ENCODE data around the gene ARHGEF33.
A peak's percentile ranks its signal among the peaks of the same experiment; 100 is the strongest.

Gene ARHGEF33

DNA sequence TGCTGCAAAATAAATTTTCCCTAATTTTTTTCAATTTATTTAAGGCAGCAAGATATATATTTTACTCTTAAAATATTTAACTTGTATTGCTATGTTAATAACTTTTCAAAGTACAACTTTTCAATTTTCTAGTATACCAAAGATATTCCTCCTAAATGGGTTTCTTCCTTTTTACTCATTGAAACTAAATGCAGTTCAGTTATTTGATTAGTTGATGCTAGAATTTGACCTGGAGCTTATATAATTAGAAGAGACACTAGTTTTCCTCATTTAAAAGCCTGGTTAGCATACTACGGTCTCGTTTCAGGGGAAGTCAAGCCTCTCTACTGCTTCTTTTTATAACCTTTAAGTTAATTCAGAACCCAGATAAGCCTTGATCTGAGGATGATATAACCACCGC, at the start of gene ARHGEF33:
Gene ARHGEF33, plus strand, starts transcription at position 301 of the 400 bp plus-strand sequence. CDS start 29,573 bp downstream, outside the sequence.
- Histone ChIP-seq H3K4me1 (ENCODE audit: control insufficient read depth in 1 of 2, insufficient read depth in 2 of 2, low read length in 2 of 2) (no peaks in the 10 kb centered on the region), H3K9me3 (ENCODE audit: control insufficient read depth in 1 of 2, low read length in 2 of 2) (no peaks in the 10 kb centered on the region), H3K36me3 (ENCODE audit: control insufficient read depth in 1 of 2, insufficient read depth in 2 of 2, low read length in 2 of 2) (no peaks in the 10 kb centered on the region), H3K9ac (ENCODE audit: low read depth in 1 of 2, low read length in 2 of 2) (no peak within 1 kb of the TSS), H3K4me3 (ENCODE audit: low read depth in 1 of 2, low read length in 2 of 2) (no peak within 1 kb of the TSS), H3K27ac (ENCODE audit: low read depth, low read length) (no peak within 1 kb of the TSS), H3K27me3 (ENCODE audit: control insufficient read depth in 1 of 2, insufficient read depth in 2 of 2, low read length in 2 of 2) (no peaks in the 10 kb centered on the region)

DNA sequence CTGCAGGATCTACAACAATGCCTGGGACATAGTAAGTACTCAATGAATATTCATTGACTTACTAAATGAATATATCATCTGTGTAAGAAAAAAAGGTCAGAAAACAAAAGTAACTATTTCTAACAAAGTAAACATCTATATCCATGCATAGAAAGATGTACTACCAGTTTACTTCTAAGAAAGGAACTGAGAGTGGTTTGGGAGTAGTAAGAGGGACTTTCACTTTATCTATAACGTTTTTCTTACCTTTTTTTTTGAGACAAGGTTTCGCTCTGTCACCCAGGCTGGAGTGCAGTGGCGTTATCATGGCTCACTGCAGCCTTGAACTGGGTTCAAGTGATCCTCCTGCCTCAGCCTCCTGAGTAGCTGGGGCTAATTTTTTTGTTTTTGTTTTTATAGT, 39.6 kb upstream of the ARHGEF33 start:
- Histone ChIP-seq H3K27ac (ENCODE audit: low read depth, low read length) (no peak overlapping the region), H3K4me3 (ENCODE audit: low read depth in 1 of 2, low read length in 2 of 2) (no peak overlapping the region), H3K4me1 (ENCODE audit: control insufficient read depth in 1 of 2, insufficient read depth in 2 of 2, low read length in 2 of 2) (no peaks in the 10 kb centered on the region), H3K36me3 (ENCODE audit: control insufficient read depth in 1 of 2, insufficient read depth in 2 of 2, low read length in 2 of 2) (peaks cover 2 to 15% of the 10 kb centered on the region in 2 donors), H3K9me3 (ENCODE audit: control insufficient read depth in 1 of 2, low read length in 2 of 2) (no peaks in the 10 kb centered on the region), H3K9ac (ENCODE audit: low read depth in 1 of 2, low read length in 2 of 2) (no peak overlapping the region), H3K27me3 (ENCODE audit: control insufficient read depth in 1 of 2, insufficient read depth in 2 of 2, low read length in 2 of 2) (no peaks in the 10 kb centered on the region)

DNA sequence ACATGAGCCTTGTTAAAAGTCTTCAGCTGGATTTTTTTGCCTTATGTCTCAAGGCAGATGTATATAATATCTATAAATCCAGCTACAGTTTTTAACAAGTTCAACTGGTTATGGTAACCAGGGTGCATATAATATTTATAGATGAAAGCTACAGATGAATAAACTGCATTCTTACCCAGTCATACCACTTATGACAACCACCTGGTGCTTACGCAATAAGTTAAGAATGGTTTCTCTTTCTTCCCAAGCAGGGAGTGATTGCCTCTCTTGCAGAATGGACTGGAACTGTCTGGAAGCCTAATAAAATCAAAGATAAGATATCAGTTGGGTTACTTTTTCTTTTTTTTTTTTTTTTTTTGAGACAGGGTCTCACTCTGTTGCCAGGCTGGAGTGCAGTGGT, 33.5 kb upstream of the ARHGEF33 start:
- Histone ChIP-seq H3K9ac (ENCODE audit: low read depth in 1 of 2, low read length in 2 of 2) (no peak overlapping the region), H3K9me3 (ENCODE audit: control insufficient read depth in 1 of 2, low read length in 2 of 2) (no peaks in the 10 kb centered on the region), H3K4me3 (ENCODE audit: low read depth in 1 of 2, low read length in 2 of 2) (no peak overlapping the region), H3K4me1 (ENCODE audit: control insufficient read depth in 1 of 2, insufficient read depth in 2 of 2, low read length in 2 of 2) (no peaks in the 10 kb centered on the region), H3K27me3 (ENCODE audit: control insufficient read depth in 1 of 2, insufficient read depth in 2 of 2, low read length in 2 of 2) (no peaks in the 10 kb centered on the region), H3K27ac (ENCODE audit: low read depth, low read length) (no peak overlapping the region), H3K36me3 (ENCODE audit: control insufficient read depth in 1 of 2, insufficient read depth in 2 of 2, low read length in 2 of 2) (peaks cover 16 to 35% of the 10 kb centered on the region in 2 donors)

DNA sequence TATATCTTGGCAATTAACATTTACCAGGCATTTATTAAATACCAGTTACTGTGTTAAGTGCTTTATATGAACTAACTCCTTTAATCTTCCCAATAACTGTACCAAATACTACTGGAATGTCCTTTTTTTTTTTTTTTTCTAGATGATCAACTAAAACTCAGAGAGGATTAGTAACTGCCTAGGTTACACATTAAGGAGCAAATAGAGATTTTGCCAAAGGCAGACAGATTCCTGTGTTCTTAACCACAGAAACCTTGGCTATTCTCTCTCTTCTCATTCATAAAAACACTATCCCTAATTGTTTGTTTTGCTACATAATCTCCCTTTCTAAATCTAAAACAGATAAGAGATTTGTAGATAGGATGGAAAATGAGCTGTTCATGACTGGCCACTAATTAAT, 27.2 kb upstream of the ARHGEF33 start:
- Histone ChIP-seq H3K9ac (ENCODE audit: low read depth in 1 of 2, low read length in 2 of 2) (no peak overlapping the region), H3K9me3 (ENCODE audit: control insufficient read depth in 1 of 2, low read length in 2 of 2) (no peaks in the 10 kb centered on the region), H3K27me3 (ENCODE audit: control insufficient read depth in 1 of 2, insufficient read depth in 2 of 2, low read length in 2 of 2) (no peaks in the 10 kb centered on the region), H3K36me3 (ENCODE audit: control insufficient read depth in 1 of 2, insufficient read depth in 2 of 2, low read length in 2 of 2) (peaks cover 16 to 29% of the 10 kb centered on the region in 2 donors), H3K27ac (ENCODE audit: low read depth, low read length) (no peak overlapping the region), H3K4me3 (ENCODE audit: low read depth in 1 of 2, low read length in 2 of 2) (no peak overlapping the region), H3K4me1 (ENCODE audit: control insufficient read depth in 1 of 2, insufficient read depth in 2 of 2, low read length in 2 of 2) (no peaks in the 10 kb centered on the region)

DNA sequence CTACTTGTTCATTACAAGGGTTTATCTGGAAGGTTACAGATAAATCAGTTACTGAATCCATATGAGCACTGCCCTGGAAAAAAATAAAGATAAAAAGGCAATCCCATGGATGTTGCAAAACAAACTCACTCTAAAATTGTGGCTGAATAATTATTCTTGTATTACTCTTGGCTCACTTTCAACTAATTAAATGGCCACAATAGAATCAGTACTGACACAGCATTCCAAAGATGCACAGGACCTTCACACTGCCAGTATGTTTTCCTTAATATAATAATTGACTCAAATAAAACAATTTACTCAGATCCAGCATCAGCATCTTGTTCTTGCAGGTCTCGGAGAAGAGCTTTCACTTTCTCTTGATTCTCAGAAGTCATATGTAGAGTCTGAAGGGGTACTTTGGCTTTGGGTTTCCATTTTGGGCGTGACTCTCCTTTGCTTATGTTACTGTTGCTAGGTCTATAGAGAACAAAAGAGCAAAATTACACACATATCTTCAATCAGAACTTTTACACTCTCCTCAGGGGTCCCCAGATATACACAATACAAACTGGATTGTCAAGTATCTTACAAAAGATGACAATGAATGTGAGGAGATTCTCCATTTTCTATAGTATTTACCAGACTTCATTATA, 26.5 kb upstream of the ARHGEF33 start:
- Histone ChIP-seq H3K9me3 (ENCODE audit: control insufficient read depth in 1 of 2, low read length in 2 of 2) (no peaks in the 10 kb centered on the region), H3K27me3 (ENCODE audit: control insufficient read depth in 1 of 2, insufficient read depth in 2 of 2, low read length in 2 of 2) (no peaks in the 10 kb centered on the region), H3K27ac (ENCODE audit: low read depth, low read length) (no peak overlapping the region), H3K36me3 (ENCODE audit: control insufficient read depth in 1 of 2, insufficient read depth in 2 of 2, low read length in 2 of 2) (peaks cover 16 to 33% of the 10 kb centered on the region in 2 donors), H3K4me1 (ENCODE audit: control insufficient read depth in 1 of 2, insufficient read depth in 2 of 2, low read length in 2 of 2) (no peaks in the 10 kb centered on the region), H3K9ac (ENCODE audit: low read depth in 1 of 2, low read length in 2 of 2) (no peak overlapping the region), H3K4me3 (ENCODE audit: low read depth in 1 of 2, low read length in 2 of 2) (no peak overlapping the region)

DNA sequence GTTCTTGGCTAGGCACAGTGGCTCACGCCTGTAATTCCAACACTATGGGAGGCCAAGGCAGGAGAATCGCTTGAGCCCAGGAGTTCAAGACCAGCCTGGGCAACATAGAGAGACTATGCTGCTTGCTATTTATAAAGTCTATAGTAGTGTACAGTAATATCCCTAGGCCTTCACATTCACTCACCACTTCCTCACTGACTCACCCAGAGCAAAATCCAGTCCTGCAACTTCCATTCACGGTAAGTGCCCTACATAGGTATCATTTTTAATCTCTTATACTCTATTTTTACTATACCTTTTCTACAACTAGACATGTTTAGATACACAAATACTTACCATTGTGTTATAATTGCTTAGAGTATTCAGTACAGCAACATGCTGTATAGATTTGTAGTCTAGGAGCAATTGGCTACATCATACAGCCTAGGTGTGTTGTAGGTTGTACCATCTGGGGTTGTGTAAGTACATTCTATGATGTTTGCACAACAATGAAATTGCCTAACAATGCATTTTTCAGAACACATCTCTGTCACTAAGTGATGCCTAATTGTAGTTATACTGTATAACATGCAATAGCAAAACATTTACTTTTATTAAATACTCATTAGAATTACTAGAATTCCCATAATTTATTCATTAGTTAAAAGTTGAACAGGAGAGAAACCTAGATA, 22.8 kb upstream of the ARHGEF33 start:
- Histone ChIP-seq H3K36me3 (ENCODE audit: control insufficient read depth in 1 of 2, insufficient read depth in 2 of 2, low read length in 2 of 2) (peaks cover 3 to 14% of the 10 kb centered on the region in 2 donors), H3K4me3 (ENCODE audit: low read depth in 1 of 2, low read length in 2 of 2) (no peak overlapping the region), H3K27me3 (ENCODE audit: control insufficient read depth in 1 of 2, insufficient read depth in 2 of 2, low read length in 2 of 2) (no peaks in the 10 kb centered on the region), H3K9ac (ENCODE audit: low read depth in 1 of 2, low read length in 2 of 2) (no peak overlapping the region), H3K4me1 (ENCODE audit: control insufficient read depth in 1 of 2, insufficient read depth in 2 of 2, low read length in 2 of 2) (no peaks in the 10 kb centered on the region), H3K9me3 (ENCODE audit: control insufficient read depth in 1 of 2, low read length in 2 of 2) (no peaks in the 10 kb centered on the region), H3K27ac (ENCODE audit: low read depth, low read length) (no peak overlapping the region)

DNA sequence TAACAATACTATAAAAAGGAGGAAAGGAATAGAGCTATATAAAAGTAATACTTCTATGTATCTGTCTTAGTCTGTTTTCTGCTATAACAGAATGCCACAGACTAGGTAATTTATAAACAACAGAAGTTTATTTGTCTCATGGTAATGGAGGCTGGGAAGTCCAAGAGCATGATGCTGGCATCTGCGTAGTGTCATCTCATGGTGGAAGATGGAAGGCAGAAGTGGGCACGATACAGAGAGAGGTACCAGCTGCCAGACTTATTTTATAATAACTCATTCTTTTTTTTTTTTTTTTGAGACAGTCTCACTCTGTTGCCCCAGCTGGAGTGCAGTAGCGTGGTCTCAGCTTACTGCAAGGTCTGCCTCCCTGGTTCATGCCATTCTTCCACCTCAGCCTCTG, 18.2 kb upstream of the ARHGEF33 start:
- H3K27me3 ChIP-seq (ENCODE audit: control insufficient read depth in 1 of 2, insufficient read depth in 2 of 2, low read length in 2 of 2): no peaks in the 10 kb centered on the region
- H3K36me3 ChIP-seq (ENCODE audit: control insufficient read depth in 1 of 2, insufficient read depth in 2 of 2, low read length in 2 of 2): peaks cover 0 to 11% of the 10 kb centered on the region in 2 donors
- no peaks in the 10 kb centered on the region for H3K9me3 ChIP-seq (ENCODE audit: control insufficient read depth in 1 of 2, low read length in 2 of 2)
- peaks cover 10 to 11% of the 10 kb centered on the region in 2 donors for H3K4me1 ChIP-seq (ENCODE audit: control insufficient read depth in 1 of 2, insufficient read depth in 2 of 2, low read length in 2 of 2)
- H3K4me3 ChIP-seq (ENCODE audit: low read depth in 1 of 2, low read length in 2 of 2): no peak overlapping the region
- H3K27ac ChIP-seq (ENCODE audit: low read depth, low read length): no peak overlapping the region
- no peak overlapping the region for H3K9ac ChIP-seq (ENCODE audit: low read depth in 1 of 2, low read length in 2 of 2)

DNA sequence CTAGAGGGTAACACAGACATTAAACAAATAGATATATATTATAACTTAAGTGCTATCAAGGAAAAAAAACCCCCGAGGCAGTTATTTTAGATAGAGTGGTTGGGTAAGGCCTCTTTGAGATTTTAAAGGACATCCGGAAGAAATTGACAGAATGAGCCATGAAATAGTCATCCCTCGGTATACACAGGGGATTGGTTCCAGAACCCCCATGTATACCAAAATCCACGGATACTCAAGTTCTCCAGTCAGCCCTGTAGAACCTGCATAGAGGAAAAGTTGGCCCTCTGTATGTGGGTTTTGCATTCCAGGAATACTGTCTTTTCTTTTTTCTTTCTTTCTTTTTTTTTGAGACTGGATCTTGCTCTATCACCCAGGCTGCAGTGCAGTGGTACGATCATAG, 15.9 kb upstream of the ARHGEF33 start:
- Histone ChIP-seq H3K9me3 (ENCODE audit: control insufficient read depth in 1 of 2, low read length in 2 of 2) (no peaks in the 10 kb centered on the region), H3K36me3 (ENCODE audit: control insufficient read depth in 1 of 2, insufficient read depth in 2 of 2, low read length in 2 of 2) (no peaks in the 10 kb centered on the region), H3K27ac (ENCODE audit: low read depth, low read length) (no peak overlapping the region), H3K4me1 (ENCODE audit: control insufficient read depth in 1 of 2, insufficient read depth in 2 of 2, low read length in 2 of 2) (peaks cover 14% of the 10 kb centered on the region in 2 donors), H3K27me3 (ENCODE audit: control insufficient read depth in 1 of 2, insufficient read depth in 2 of 2, low read length in 2 of 2) (no peaks in the 10 kb centered on the region), H3K4me3 (ENCODE audit: low read depth in 1 of 2, low read length in 2 of 2) (no peak overlapping the region), H3K9ac (ENCODE audit: low read depth in 1 of 2, low read length in 2 of 2) (no peak overlapping the region)

DNA sequence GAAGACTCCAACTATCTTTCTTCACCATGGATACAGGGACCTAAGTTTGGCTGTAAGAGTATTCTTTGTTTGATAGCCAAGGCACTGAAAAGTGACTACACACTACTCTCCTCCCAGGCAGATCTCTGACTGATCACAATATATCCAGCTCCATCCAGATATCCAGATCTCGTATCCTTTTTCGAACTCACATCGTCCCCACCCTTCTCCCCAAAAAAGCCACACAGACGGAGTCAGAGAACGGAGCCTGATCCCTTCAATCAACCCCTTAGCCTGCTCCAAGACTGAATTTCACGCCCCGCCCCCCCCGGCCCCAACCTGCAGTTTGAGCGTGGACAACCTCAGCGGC, 14.5 kb upstream of the ARHGEF33 start:
- H3K9me3 ChIP-seq (ENCODE audit: control insufficient read depth in 1 of 2, low read length in 2 of 2): no peaks in the 10 kb centered on the region
- no peaks in the 10 kb centered on the region for H3K27me3 ChIP-seq (ENCODE audit: control insufficient read depth in 1 of 2, insufficient read depth in 2 of 2, low read length in 2 of 2)
- H3K4me1 ChIP-seq (ENCODE audit: control insufficient read depth in 1 of 2, insufficient read depth in 2 of 2, low read length in 2 of 2): peaks cover 14% of the 10 kb centered on the region in 2 donors
- H3K9ac ChIP-seq (ENCODE audit: low read depth in 1 of 2, low read length in 2 of 2): peak overlapping the region; percentile 71 to 72
- peak overlapping the region; percentile 97 to 99 for H3K4me3 ChIP-seq (ENCODE audit: low read depth in 1 of 2, low read length in 2 of 2)
- H3K27ac ChIP-seq (ENCODE audit: low read depth, low read length): peak overlapping the region; percentile 11
- no peaks in the 10 kb centered on the region for H3K36me3 ChIP-seq (ENCODE audit: control insufficient read depth in 1 of 2, insufficient read depth in 2 of 2, low read length in 2 of 2)

DNA sequence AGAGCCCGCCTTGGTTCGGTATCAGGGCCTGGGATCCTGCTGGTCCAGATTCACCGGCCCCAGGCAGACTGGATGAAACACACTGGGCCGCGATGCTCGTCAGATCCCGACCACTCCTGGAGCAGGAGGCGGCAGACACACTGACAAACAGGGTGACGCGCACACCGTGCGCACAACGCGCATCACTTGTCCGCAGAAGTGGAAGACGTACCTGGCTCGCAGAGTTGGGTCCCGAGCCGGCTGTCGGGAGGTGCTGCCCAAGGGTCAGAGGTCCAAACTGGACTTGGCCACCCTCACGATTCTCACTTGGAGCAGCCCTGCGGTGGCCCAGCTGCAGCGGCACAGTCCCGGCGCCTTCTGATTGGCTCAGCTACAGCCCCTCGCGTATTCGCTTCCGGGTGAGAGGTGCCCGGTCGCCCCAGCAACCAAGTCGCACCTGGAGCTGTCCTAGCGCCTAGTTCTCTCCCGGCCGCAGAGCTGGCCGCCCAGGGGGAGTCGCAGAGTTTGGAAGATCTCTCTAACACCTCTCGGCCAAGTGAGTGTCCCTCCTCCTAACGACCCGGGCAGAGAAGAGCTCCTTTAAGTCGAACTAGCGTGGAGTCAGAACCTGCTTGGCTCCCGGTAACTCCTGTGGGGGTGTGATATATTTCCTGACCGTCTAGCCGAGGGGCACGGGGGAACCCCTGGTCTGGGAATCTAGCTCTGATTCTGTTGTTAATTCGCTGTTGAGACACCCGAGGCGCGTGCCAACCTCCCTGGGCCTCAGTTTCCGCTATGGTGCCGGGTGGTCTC, 13.9 kb upstream of the ARHGEF33 start, which contains the start of the genes DHX57 and MORN2:
Gene DHX57, minus strand, starts transcription at position 359 of the 792 bp plus-strand sequence. CDS start 7,529 bp downstream, outside the sequence.
Gene MORN2, plus strand, starts transcription at position 401 of the 792 bp plus-strand sequence.
- Histone ChIP-seq H3K27ac (ENCODE audit: low read depth, low read length) (peak within 1 kb of the TSS; percentile 11), H3K27me3 (ENCODE audit: control insufficient read depth in 1 of 2, insufficient read depth in 2 of 2, low read length in 2 of 2) (no peaks in the 10 kb centered on the region), H3K9me3 (ENCODE audit: control insufficient read depth in 1 of 2, low read length in 2 of 2) (no peaks in the 10 kb centered on the region), H3K36me3 (ENCODE audit: control insufficient read depth in 1 of 2, insufficient read depth in 2 of 2, low read length in 2 of 2) (no peaks in the 10 kb centered on the region), H3K4me1 (ENCODE audit: control insufficient read depth in 1 of 2, insufficient read depth in 2 of 2, low read length in 2 of 2) (peaks cover 14% of the 10 kb centered on the region in 2 donors), H3K9ac (ENCODE audit: low read depth in 1 of 2, low read length in 2 of 2) (peak within 1 kb of the TSS; percentile 71 to 72), H3K4me3 (ENCODE audit: low read depth in 1 of 2, low read length in 2 of 2) (peak within 1 kb of the TSS; percentile 97 to 99)

All from duodenal mucosa (tissue), 2 donors.